HG03135 (cell line): ENCODE measurements around the gene TEDC2.

ENCODE experiments used
- ATAC-seq: cut with Tn5 transposase; IDR thresholded peaks from one replicate; pipeline ENCODE4 v1.9.1; 2021; ENCODE audit warnings: mild to moderate bottlenecking, moderate library complexity; ENCODE audit not compliant: unreplicated experiment

Gene TEDC2

DNA sequence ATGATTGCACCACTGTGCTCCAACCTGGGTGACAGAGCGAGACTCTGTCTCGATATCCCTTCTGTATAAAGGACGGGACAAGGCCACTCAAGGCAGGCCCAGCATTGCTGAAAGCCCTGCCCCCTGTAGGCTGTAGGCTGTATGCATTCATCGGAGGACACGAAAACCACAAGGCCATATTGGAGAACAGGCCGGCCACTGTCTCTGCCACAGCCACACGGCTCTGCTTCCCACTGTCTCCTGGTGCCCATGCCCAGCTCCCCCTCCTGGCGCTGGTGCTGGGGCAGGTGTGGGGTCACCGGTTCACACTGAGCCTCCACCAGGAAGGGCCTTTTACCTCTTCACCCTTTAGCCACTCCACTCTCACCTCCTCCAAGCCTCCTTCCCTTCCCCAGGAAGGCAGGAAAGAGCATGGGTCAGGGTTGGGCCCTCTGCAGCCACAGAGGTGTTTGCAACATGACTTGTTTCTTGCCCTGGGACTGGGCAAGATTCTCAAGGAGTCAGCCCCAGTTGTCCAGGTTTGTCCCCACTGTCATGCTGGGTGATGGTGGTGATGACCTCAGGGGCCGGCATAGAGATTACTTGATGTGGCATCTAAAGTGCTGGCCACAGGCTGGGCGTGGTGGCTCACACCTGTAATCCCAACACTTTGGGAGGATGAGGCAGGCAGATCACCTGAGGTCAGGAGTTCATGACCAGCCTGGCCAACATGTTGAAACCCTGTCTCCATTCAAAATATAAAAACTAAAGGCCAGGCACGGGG lies 5.9 kb downstream of the TEDC2 start:
- no peak for ATAC-seq

GRCh38 chr16:2466667-2467527 lies 7.0 kb downstream of the TEDC2 start:
- ATAC-seq, result no peak

- ATAC-seq, result no peak
Observed at GRCh38 chr16:2467528-2468232, 7.8 kb downstream of the TEDC2 start.

DNA sequence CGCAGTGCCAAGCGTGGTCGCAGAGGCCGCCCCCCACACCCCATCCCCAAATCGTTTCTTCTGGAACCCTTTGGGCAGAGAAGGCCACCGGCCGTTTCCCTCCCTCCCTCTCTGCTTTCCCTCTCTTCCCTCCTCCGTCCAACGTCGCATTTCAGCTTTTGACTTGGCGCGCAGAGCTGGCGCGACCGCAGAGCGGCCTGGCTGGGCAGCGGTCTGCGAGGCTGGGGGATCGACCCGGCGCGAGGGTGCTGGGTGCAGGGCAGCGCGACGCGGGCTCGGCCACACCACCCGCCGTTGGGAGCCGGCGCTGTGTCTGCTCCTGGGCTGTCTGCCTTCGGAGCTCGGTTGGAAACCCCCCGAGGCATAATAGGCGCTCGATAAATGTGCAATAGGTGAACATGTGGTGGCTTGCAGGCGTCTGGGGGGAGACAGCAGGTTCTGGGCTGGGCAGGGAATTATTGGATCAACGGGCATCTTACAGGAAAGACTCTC lies 8.4 kb downstream of the TEDC2 start:
- ATAC-seq, result no peak

- ATAC-seq, result no peak
Observed at GRCh38 chr16:2468725-2469398, 9.0 kb downstream of the TEDC2 start.

DNA sequence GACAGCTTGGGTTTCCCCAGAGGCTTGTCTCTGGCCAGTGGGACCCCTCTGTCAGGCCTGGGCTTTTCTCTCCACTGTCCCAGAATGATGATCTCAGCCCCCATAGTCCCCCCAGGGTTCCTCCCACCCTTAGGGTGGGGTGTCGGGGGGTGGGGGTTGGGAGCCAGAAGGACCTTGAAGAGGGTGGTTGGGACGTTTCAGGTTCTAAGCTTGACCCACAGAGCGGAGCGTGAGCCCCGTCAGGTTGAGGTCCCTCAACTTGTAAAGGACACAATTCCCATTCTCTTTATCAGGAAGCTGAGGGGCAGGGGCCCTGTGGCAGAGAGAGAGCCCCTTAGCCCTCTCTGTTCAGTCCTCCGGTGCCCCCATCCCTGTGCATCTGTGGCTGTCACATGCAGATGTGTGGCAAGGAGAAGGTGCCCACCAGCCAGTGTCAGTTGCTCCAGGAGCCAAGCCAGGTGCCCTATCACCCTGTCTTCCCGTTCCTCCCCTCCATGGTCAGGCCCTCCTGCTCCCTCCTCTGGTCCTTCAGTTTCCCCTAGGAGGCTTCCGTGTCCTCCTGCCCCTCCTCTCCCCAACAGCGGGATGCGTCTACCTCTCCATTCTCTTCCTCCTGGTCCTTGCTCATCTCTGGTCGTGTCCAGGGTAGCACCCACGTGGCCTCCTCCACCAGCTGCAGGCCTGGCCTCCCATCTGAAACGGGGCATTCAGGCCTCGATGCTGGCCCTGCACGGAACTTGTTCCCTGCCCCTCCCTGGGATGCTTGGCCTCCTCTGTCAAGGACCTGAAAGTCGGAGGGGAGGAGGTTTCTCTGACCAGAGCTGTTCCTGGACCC lies 9.7 kb downstream of the TEDC2 start:
- no peak for ATAC-seq

DNA sequence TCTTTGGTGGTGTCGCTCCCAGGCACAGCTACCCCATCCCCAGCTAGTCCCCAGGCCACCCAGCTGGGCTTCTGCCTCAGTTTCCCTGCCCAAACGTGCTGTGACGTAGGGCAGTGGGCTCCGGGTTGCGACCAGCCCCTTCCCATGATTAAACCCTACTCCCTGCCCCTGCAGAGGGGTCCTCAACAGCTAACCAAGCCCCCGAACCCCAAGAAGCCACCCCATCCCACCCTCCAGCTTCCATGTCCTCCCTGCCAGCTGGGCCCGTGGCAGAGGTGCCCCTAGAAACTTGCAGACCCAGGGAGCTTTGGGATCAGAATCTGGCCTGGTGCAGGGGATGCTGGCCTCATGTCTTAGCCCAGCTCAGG lies 10.3 kb downstream of the TEDC2 start:
- ATAC-seq, result no peak

DNA sequence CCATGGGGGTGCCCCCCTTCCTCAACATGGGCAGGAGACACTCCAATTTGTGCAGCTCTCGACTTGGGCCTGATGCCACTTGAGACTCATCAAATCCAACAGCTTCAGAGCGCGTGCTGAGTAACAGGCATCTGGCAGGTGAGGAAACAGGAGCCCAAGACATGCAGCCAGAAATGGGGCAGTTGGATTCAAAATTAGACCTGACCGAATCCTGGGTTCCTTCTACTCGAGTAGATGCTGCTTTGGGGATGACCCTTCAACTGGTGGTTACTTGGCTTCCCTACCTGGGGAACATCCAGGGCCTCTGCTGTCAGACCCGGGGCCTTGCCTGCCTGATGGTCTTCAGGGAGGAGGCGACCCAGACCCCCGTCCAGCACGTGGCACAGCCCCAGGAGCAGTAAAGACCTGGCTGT lies 10.7 kb downstream of the TEDC2 start:
- ATAC-seq, result no peak

DNA sequence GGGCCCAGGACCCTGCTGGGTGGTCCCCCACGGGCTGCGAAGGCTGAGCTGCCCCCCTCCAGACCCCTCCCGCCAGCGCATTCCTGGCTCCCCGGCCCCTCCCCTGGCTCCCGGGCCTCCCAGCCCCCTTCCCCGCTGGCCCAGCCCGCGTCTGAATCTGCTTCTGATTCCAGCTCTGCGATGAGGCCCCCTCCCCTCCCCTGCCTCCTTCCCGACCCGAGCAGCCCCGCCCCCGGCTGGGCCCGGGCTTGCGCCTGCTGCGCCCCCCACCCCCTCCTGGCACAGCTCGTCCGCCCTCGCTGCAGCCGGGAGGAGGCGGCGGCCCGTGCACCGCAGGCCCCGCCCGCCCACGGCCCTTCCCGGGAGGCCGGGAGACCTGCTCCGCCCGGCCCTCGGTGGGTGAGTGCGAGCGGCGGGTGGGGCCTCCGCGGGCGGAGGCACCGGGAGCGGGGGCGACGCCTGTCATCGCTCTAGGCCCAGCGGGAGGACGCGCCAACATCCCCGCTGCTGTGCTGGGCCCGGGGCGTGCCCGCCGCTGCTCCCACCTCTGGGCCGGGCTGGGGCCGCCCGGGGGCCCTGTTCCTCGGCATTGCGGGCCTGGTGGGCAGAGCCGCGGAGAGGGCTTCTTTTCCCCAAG lies 11.2 kb downstream of the TEDC2 start, which contains the start of gene NTN3:
Gene NTN3, plus strand, starts transcription at position 282 of the 637 bp plus-strand sequence. CDS start 405 bp downstream, outside the sequence.
- ATAC-seq, result no peak

GRCh38 chr16:2471653-2472487 lies 12.0 kb downstream of the TEDC2 start:
- ATAC-seq, result no peak

- ATAC-seq, result no peak
Observed at GRCh38 chr16:2472488-2472864, 12.6 kb downstream of the TEDC2 start.

DNA sequence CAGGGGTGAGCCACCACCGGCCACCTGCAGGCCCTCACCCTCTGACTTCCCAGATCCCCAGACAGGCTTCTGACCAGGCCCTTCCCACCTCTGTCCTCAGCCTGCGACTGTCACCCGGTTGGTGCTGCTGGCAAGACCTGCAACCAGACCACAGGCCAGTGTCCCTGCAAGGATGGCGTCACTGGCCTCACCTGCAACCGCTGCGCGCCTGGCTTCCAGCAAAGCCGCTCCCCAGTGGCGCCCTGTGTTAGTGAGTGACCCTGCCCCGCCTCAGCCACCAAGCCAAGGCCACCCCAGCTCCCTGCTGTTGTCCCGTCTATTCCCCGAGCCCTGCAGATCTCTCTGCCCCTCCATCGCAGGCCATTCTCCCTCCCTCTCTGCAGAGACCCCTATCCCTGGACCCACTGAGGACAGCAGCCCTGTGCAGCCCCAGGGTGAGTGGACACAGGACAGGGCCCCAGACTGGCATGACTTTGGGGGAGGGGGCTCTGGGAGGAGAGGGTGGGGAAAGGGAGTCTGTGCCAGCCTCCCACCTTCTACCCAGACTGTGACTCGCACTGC lies 13.1 kb downstream of the TEDC2 start:
- no peak for ATAC-seq

DNA sequence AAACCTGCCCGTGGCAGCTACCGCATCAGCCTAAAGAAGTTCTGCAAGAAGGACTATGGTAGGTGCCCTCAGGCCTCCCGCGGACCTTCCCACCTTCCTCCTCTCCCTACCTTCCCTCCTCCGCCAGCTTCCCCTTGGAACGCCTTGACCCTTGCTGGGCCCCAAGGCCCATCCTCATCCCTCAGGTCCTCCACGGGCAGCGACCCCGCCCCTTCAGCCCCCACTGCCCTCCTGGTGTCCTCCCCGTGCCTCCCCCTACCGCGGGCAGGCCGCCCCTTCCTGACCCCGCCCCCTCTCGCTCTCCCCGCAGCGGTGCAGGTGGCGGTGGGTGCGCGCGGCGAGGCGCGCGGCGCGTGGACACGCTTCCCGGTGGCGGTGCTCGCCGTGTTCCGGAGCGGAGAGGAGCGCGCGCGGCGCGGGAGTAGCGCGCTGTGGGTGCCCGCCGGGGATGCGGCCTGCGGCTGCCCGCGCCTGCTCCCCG lies 13.6 kb downstream of the TEDC2 start:
- ATAC-seq, result no peak

DNA sequence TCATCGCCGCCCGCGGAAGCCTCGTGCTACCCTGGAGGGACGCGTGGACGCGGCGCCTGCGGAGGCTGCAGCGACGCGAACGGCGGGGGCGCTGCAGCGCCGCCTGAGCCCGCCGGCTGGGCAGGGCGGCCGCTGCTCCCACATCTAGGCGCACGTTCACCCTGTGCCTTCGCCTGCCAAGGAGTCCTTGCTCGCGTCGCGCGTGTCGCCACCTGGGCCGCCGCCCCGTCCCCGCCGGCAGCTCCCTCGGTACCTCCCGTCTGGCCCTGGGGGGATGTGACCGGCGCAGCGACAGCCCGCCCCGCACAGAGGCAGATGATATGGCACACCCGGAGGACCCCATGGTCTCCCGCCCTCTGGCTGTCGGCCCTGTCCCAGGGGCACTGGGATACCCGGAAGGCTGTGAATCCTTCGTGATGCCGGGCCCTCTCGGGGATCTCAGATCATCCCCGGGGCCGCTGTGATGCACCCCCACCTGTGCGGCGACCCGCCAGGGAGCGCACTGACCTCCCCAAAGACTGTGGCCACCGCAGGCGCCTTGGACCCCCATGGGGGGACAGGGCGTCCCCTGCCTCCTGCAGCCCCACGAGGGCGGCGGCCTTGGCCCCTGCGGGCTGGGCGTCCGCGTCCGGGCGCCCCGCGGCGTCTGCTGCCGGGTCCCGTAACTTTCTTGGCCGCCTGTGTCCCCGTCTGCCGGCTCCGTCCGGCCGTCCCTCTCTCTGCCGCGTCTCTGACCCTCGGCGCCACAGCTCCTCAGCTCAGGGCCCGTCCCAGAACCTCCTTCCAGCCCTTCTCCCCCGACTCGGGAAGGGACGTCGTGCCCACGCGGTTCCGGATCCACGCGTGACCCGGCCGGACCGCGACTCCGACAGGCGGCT lies 14.3 kb downstream of the TEDC2 start:
- ATAC-seq, result peak; percentile 20

- peak; percentile 56 for ATAC-seq
Observed at GRCh38 chr16:2474877-2475412, 15.0 kb downstream of the TEDC2 start, which contains the start of gene TBC1D24. Gene TBC1D24 (plus strand): TSS chr16:2475127. CDS start chr16:2496149, 21,022 bp downstream.
